Measurements from ENCODE around the gene ADGRB3. TPM values are rescaled to one million over a fixed set of nuclear protein-coding genes. Genes with fewer than 3 reads are reported as not detected.

ADGRB3 gene
- total RNA-seq, 1 donor from 2014 or later, result 2.4 TPM

DNA sequence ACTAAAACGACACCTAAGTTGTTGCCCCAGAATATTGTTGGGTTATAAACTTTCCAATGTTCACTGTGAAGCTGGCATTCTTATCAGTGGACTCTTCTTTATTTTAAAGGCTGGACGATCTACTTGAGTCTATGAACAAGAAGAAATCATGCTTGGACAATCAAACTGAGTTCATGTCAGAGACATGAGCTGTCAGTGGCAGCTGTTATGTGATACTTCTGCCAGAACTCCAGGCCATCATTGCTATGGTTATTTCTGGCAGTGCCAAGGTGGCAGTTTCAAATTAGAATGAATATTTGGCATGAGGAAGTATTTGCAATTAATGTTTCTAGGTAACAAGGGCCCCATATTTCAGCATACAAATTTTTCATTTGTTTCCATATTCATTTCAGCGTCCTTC, 744.4 kb downstream of the ADGRB3 start:
- TF ChIP-seq, protein P1, sequence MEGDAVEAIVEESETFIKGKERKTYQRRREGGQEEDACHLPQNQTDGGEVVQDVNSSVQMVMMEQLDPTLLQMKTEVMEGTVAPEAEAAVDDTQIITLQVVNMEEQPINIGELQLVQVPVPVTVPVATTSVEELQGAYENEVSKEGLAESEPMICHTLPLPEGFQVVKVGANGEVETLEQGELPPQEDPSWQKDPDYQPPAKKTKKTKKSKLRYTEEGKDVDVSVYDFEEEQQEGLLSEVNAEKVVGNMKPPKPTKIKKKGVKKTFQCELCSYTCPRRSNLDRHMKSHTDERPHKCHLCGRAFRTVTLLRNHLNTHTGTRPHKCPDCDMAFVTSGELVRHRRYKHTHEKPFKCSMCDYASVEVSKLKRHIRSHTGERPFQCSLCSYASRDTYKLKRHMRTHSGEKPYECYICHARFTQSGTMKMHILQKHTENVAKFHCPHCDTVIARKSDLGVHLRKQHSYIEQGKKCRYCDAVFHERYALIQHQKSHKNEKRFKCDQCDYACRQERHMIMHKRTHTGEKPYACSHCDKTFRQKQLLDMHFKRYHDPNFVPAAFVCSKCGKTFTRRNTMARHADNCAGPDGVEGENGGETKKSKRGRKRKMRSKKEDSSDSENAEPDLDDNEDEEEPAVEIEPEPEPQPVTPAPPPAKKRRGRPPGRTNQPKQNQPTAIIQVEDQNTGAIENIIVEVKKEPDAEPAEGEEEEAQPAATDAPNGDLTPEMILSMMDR (IDR thresholded peaks at IDR 0.05; ENCODE audit: unreplicated experiment), result no peak
- Mint-ChIP-seq H3K27me3 (ENCODE audit: unreplicated experiment) (no peaks in the 10 kb centered on the region), H3K9me3 (ENCODE audit: unreplicated experiment) (no peaks in the 10 kb centered on the region), H3K27ac (ENCODE audit: unreplicated experiment) (no peak overlapping the region), H3K4me3 (ENCODE audit: unreplicated experiment) (no peak overlapping the region), H3K4me1 (ENCODE audit: unreplicated experiment) (no peaks in the 10 kb centered on the region), H3K36me3 (ENCODE audit: low read depth, unreplicated experiment) (no peaks in the 10 kb centered on the region)
- DNase-seq (ENCODE audit: low spot score), result no peak

DNA sequence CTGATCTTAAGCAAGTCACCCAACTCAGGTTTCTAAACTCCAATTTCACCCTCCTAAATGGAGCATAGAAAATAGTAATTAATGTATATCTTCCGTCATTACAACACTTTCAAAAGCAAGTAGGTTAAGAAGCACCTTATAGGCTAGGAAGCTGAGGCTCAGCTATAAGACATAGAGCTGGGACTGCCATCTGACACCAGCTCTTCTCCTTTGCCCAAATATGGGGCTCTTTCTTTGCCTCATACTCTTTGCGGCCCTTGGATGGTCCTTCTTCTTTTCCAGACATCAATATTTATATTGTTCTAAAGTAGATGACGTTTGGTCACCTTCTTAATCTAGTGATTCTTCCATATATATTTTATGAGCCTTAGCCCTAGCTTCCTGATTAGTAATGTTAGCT, 748.5 kb downstream of the ADGRB3 start:
- no peaks in the 10 kb centered on the region for H3K9me3 Mint-ChIP-seq (ENCODE audit: unreplicated experiment)
- H3K36me3 Mint-ChIP-seq (ENCODE audit: low read depth, unreplicated experiment), result no peaks in the 10 kb centered on the region
- H3K4me1 Mint-ChIP-seq (ENCODE audit: unreplicated experiment), result no peaks in the 10 kb centered on the region
- no peak for DNase-seq (ENCODE audit: low spot score)
- TF ChIP-seq, protein P1 (IDR thresholded peaks at IDR 0.05; ENCODE audit: unreplicated experiment), result no peak
- H3K27ac Mint-ChIP-seq (ENCODE audit: unreplicated experiment), result no peak overlapping the region
- H3K4me3 Mint-ChIP-seq (ENCODE audit: unreplicated experiment), result no peak overlapping the region
- no peaks in the 10 kb centered on the region for H3K27me3 Mint-ChIP-seq (ENCODE audit: unreplicated experiment)

DNA sequence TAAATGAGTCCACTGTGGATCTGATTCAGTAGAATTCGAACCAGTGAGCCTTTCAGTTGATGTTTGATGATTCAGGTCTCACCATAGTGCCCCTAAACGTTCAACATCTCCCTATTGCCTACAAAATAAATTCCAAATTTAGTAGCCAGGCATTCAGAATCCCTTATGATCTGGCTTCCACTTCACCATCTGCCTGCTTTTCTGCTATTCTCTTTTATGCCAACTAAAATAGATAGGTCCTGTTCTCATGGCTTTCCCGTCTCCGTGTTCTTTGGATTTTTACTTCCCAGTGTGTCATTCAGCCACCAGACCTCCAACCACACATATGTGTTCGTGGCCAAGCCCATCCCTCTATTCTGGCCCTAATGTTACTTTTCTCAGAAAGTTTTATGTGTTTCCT, 751.3 kb downstream of the ADGRB3 start:
- TF ChIP-seq, protein P1 (IDR thresholded peaks at IDR 0.05; ENCODE audit: unreplicated experiment), result no peak
- no peaks in the 10 kb centered on the region for H3K27me3 Mint-ChIP-seq (ENCODE audit: unreplicated experiment)
- no peak for DNase-seq (ENCODE audit: low spot score)
- H3K27ac Mint-ChIP-seq (ENCODE audit: unreplicated experiment), result no peak overlapping the region
- no peak overlapping the region for H3K4me3 Mint-ChIP-seq (ENCODE audit: unreplicated experiment)
- no peaks in the 10 kb centered on the region for H3K9me3 Mint-ChIP-seq (ENCODE audit: unreplicated experiment)
- H3K36me3 Mint-ChIP-seq (ENCODE audit: low read depth, unreplicated experiment), result no peaks in the 10 kb centered on the region
- no peaks in the 10 kb centered on the region for H3K4me1 Mint-ChIP-seq (ENCODE audit: unreplicated experiment)

DNA sequence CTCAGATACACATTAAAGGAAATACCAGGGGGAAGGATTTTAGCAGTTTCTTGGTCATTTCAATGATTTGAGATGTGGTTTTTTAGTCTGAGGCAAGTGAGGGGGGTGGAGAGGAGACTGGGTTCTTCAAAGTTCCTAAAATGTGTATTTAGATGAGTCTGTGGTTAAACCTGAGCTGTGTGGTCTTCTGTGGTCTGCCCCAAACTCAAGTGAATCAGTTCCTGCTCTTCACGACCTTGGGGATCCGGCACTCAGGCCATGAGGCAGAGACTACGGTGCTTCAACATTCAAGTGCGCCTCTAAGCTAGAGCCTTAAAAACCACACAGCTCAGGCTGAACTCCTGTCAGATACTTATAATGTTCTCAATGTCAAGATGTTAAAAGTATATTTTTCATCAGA, 755.0 kb downstream of the ADGRB3 start:
- Mint-ChIP-seq H3K9me3 (ENCODE audit: unreplicated experiment) (no peaks in the 10 kb centered on the region), H3K36me3 (ENCODE audit: low read depth, unreplicated experiment) (no peaks in the 10 kb centered on the region), H3K27ac (ENCODE audit: unreplicated experiment) (no peak overlapping the region), H3K4me3 (ENCODE audit: unreplicated experiment) (no peak overlapping the region), H3K4me1 (ENCODE audit: unreplicated experiment) (no peaks in the 10 kb centered on the region), H3K27me3 (ENCODE audit: unreplicated experiment) (no peaks in the 10 kb centered on the region)
- TF ChIP-seq, protein P1 (IDR thresholded peaks at IDR 0.05; ENCODE audit: unreplicated experiment), result no peak
- no peak for DNase-seq (ENCODE audit: low spot score)

DNA sequence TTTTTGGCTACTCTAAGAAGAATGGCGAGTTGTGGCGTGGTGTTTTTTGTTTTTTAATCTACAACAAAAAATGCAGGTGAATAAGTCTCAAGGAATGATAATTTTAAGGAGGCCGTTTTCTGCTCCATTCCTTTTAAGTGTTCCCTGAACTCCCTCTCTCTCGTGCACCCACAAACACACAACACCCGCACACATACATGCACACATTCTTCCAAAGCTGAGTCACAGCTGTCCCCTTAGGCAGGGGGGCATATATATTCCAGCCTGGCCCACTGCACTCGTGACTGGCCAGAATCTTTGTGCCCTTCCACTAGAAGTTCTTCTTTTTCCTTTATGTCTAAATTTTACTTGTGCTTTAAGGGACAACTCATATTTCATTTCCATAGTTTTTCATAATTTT, 756.0 kb downstream of the ADGRB3 start:
- H3K4me1 Mint-ChIP-seq (ENCODE audit: unreplicated experiment), result no peaks in the 10 kb centered on the region
- H3K36me3 Mint-ChIP-seq (ENCODE audit: low read depth, unreplicated experiment), result no peaks in the 10 kb centered on the region
- no peaks in the 10 kb centered on the region for H3K27me3 Mint-ChIP-seq (ENCODE audit: unreplicated experiment)
- no peaks in the 10 kb centered on the region for H3K9me3 Mint-ChIP-seq (ENCODE audit: unreplicated experiment)
- TF ChIP-seq, protein P1 (IDR thresholded peaks at IDR 0.05; ENCODE audit: unreplicated experiment), result no peak
- H3K4me3 Mint-ChIP-seq (ENCODE audit: unreplicated experiment), result no peak overlapping the region
- no peak overlapping the region for H3K27ac Mint-ChIP-seq (ENCODE audit: unreplicated experiment)
- no peak for DNase-seq (ENCODE audit: low spot score)
